PFSK-1 (cell line): ENCODE data around the gene VAV2.

Experiments used
- FOXP2 ChIP-seq: optimal IDR thresholded peaks from 2 replicates; pipeline ENCODE3; 2011; ENCODE audit warnings: borderline replicate concordance, control low read depth, inconsistent platforms; ENCODE audit not compliant: insufficient read depth; ENCODE audit errors: extremely low read length, extremely low read depth
- POLR2AphosphoS5 ChIP-seq: IDR thresholded peaks from 2 replicates; pipeline ENCODE4 v1.6.1; 2012; ENCODE audit warnings: low read depth, mild to moderate bottlenecking, control low read depth, low read length, moderate library complexity
- REST ChIP-seq, 2 experiments: IDR thresholded peaks; 2 replicates each; pipeline versions ENCODE4 v1.6.1 to v1.8.0; 2011 to 2012; ENCODE audit warnings: low read depth in 2 of 2, low read length in 2 of 2, control low read depth in 1 of 2, inconsistent platforms in 1 of 2, mild to moderate bottlenecking in 1 of 2, moderate library complexity in 1 of 2; ENCODE audit not compliant: insufficient read depth in 1 of 2
- SIN3A ChIP-seq: IDR thresholded peaks from 2 replicates; pipeline ENCODE4 v1.6.1; 2012; ENCODE audit warnings: mild to moderate bottlenecking, low read length, moderate library complexity, borderline replicate concordance; ENCODE audit not compliant: insufficient read depth
- TAF1 ChIP-seq: IDR thresholded peaks from 2 replicates; pipeline ENCODE4 v1.6.1; 2012; ENCODE audit warnings: low read length, control low read depth, borderline replicate concordance; ENCODE audit not compliant: insufficient read depth

Gene VAV2

GRCh38 chr9:133981589-133981957 lies 10.6 kb downstream of the VAV2 start:
- TF ChIP-seq POLR2AphosphoS5 (no peak), FOXP2 (no peak), REST (IDR thresholded peaks at IDR 0.05; ENCODE audit: insufficient read depth in 1 of 2, low read depth in 2 of 2, low read length in 2 of 2) (no peak), SIN3A (no peak), TAF1 (no peak)

GRCh38 chr9:133980864-133981588 lies 11.1 kb downstream of the VAV2 start:
- TF ChIP-seq SIN3A (no peak), REST (IDR thresholded peaks at IDR 0.05; ENCODE audit: insufficient read depth in 1 of 2, low read depth in 2 of 2, low read length in 2 of 2) (no peak), FOXP2 (no peak), TAF1 (no peak), POLR2AphosphoS5 (no peak)

- TF ChIP-seq FOXP2 (no peak), POLR2AphosphoS5 (no peak), SIN3A (no peak)
Measured at GRCh38 chr9:133979921-133980863, 11.9 kb downstream of the VAV2 start.

- 0 out of 4 replicates have a peak, but pooled peaks of 1 of the 2 experiments have one; percentile 26 for TF ChIP-seq REST (IDR thresholded peaks at IDR 0.05; ENCODE audit: insufficient read depth in 1 of 2, low read depth in 2 of 2, low read length in 2 of 2)
- 0 out of 2 replicates have a peak, but pooled peaks have one; percentile 46 for TF ChIP-seq TAF1
- no peak for TF ChIP-seq POLR2AphosphoS5
- TF ChIP-seq SIN3A, result peak; percentile 47; the same call in 1 of the 2 replicates
- peak; percentile 94 for TF ChIP-seq FOXP2
Measured at GRCh38 chr9:133979273-133979920, 12.7 kb downstream of the VAV2 start.

- no peak for TF ChIP-seq TAF1
- TF ChIP-seq POLR2AphosphoS5, result no peak
- TF ChIP-seq SIN3A, result no peak
- TF ChIP-seq FOXP2, result no peak
- no peak for TF ChIP-seq REST (IDR thresholded peaks at IDR 0.05; ENCODE audit: insufficient read depth in 1 of 2, low read depth in 2 of 2, low read length in 2 of 2)
Measured at GRCh38 chr9:133978899-133979272, 13.2 kb downstream of the VAV2 start.
